ENCODE results near the gene TMTC4. TPM values are rescaled to one million over a fixed set of nuclear protein-coding genes. Genes with fewer than 3 reads are reported as not detected.

Gene TMTC4
- total and polyA plus RNA-seq, 7 donors: 3.6 to 16.9 (median 8.6) TPM

- DNase-seq: no peak
- no peak for TF ChIP-seq POLR2AphosphoS5 (IDR thresholded peaks at IDR 0.05)
- TF ChIP-seq, protein P1, sequence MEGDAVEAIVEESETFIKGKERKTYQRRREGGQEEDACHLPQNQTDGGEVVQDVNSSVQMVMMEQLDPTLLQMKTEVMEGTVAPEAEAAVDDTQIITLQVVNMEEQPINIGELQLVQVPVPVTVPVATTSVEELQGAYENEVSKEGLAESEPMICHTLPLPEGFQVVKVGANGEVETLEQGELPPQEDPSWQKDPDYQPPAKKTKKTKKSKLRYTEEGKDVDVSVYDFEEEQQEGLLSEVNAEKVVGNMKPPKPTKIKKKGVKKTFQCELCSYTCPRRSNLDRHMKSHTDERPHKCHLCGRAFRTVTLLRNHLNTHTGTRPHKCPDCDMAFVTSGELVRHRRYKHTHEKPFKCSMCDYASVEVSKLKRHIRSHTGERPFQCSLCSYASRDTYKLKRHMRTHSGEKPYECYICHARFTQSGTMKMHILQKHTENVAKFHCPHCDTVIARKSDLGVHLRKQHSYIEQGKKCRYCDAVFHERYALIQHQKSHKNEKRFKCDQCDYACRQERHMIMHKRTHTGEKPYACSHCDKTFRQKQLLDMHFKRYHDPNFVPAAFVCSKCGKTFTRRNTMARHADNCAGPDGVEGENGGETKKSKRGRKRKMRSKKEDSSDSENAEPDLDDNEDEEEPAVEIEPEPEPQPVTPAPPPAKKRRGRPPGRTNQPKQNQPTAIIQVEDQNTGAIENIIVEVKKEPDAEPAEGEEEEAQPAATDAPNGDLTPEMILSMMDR (IDR thresholded peaks at IDR 0.05): no peak
- no peak for TF ChIP-seq EP300 (IDR thresholded peaks at IDR 0.05)
- no peak for TF ChIP-seq POLR2A (IDR thresholded peaks at IDR 0.05)
- no peak overlapping the region for H3K4me3 ChIP-seq
- no peaks in the 10 kb centered on the region for H3K27me3 ChIP-seq
- 74 to 82% methylated on average over 6 of the region's 6 CpGs for WGBS, 2 donors
- H3K27ac ChIP-seq: no peak overlapping the region
- no peaks in the 10 kb centered on the region for H3K36me3 ChIP-seq
- intact Hi-C loops (cut with DNase I): loop anchor here (5.0 kb wide), 1 partner anchor 42 kb away; no protein-coding TSS in a partner anchor
- no peaks in the 10 kb centered on the region for H3K9me3 ChIP-seq
- peaks cover 0 to 18% (median 6%) of the 10 kb centered on the region in 4 donors for H3K4me1 ChIP-seq
Observed at GRCh38 chr13:100589178-100589725, 85.3 kb downstream of the TMTC4 start.

GRCh38 chr13:100588331-100589177, 86.0 kb downstream of the TMTC4 start, which contains the start of gene GGACT:
Gene GGACT, minus strand, starts transcription at chr13:100588789. Its CDS starts 56,198 bp downstream, at chr13:100532591.
- Histone ChIP-seq H3K27ac (peak within 1 kb of the TSS; percentile 56 to 83 (median 74)), H3K9me3 (no peaks in the 10 kb centered on the region), H3K27me3 (no peaks in the 10 kb centered on the region), H3K4me1 (peaks cover 0 to 18% (median 6%) of the 10 kb centered on the region in 4 donors), H3K4me3 (peak within 1 kb of the TSS; percentile 40 to 88 (median 71)), H3K36me3 (no peaks in the 10 kb centered on the region)
- 4 to 7% methylated on average over 82 of the region's 82 CpGs for WGBS, 2 donors
- intact Hi-C loops (cut with DNase I): loop anchor here (5.0 kb wide), 1 partner anchor 41 kb away; no protein-coding TSS in a partner anchor
- peak; percentile 74 for DNase-seq
- TF ChIP-seq POLR2AphosphoS5 (IDR thresholded peaks at IDR 0.05) (peak in 1 of 4 donors; percentile 9), EP300 (IDR thresholded peaks at IDR 0.05) (no peak), POLR2A (IDR thresholded peaks at IDR 0.05) (no peak)
- TF ChIP-seq, protein P1 (IDR thresholded peaks at IDR 0.05): peak in 2 of 4 experiments; percentile 35 to 84

DNA sequence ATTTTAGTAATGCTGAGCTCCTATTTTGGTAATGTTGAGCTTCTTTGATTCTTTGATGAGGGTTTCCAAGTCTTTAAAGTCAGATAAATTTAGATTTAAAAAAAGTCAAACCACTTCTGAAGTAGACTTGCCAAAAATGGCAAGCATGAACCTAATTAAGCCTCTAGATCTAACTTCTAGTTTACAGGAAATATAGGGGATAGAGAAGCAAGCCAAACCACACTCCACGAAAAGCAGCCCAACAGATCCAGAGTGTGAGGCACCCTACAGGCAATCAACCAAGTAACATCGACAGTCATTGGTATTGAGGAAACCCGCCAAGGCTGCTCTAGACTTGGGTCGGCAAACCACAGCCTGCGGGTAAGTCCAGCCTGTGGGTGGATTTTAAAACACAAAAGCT, 89.7 kb downstream of the TMTC4 start:
- Histone ChIP-seq H3K27ac (no peak overlapping the region), H3K4me3 (no peak overlapping the region), H3K4me1 (peaks cover 0 to 18% (median 6%) of the 10 kb centered on the region in 4 donors), H3K36me3 (peaks cover 0 to 13% (median 2%) of the 10 kb centered on the region in 4 donors), H3K27me3 (no peaks in the 10 kb centered on the region), H3K9me3 (no peaks in the 10 kb centered on the region)
- DNase-seq: no peak
- 69 to 81% methylated on average over 5 of the region's 5 CpGs for WGBS, 2 donors
- intact Hi-C loops (cut with DNase I): loop anchor here (5.0 kb wide), 1 partner anchor 38 kb away; no protein-coding TSS in a partner anchor
- TF ChIP-seq POLR2A (IDR thresholded peaks at IDR 0.05) (no peak), EP300 (IDR thresholded peaks at IDR 0.05) (no peak), POLR2AphosphoS5 (IDR thresholded peaks at IDR 0.05) (no peak)
- TF ChIP-seq, protein P1 (IDR thresholded peaks at IDR 0.05): no peak

GRCh38 chr13:100581504-100581903, 93.1 kb downstream of the TMTC4 start:
- no peak overlapping the region for H3K27ac ChIP-seq
- H3K4me1 ChIP-seq: no peaks in the 10 kb centered on the region
- DNase-seq: no peak
- no peak overlapping the region for H3K4me3 ChIP-seq
- TF ChIP-seq EP300 (IDR thresholded peaks at IDR 0.05): no peak
- no peak for TF ChIP-seq POLR2A (IDR thresholded peaks at IDR 0.05)
- TF ChIP-seq POLR2AphosphoS5 (IDR thresholded peaks at IDR 0.05): no peak
- TF ChIP-seq, protein P1 (IDR thresholded peaks at IDR 0.05): no peak
- H3K27me3 ChIP-seq: no peaks in the 10 kb centered on the region
- intact Hi-C loops (cut with DNase I): no loop called here
- peaks cover 0 to 13% (median 2%) of the 10 kb centered on the region in 4 donors for H3K36me3 ChIP-seq
- H3K9me3 ChIP-seq: no peaks in the 10 kb centered on the region
- WGBS, 2 donors: 92 to 96% methylated on average over 2 of the region's 2 CpGs
